ENCODE measurements around the gene DNM3. TPM values are rescaled to one million over a fixed set of nuclear protein-coding genes. Genes with fewer than 3 reads are reported as not detected.

DNM3 gene
- total RNA-seq, 1 donor from 2014 or later, result 1.8 TPM

GRCh38 chr1:172108161-172108893 lies 267.0 kb downstream of the DNM3 start:
- DNase-seq (ENCODE audit: low read depth), result no peak
- TF ChIP-seq CTCF (conservative IDR thresholded peaks at IDR 0.05; ENCODE audit: low read depth, low read length), result no peak

GRCh38 chr1:172109359-172109758 lies 268.1 kb downstream of the DNM3 start:
- H3K4me3 ChIP-seq (ENCODE audit: low read depth, low read length), result no peak overlapping the region
- TF ChIP-seq CTCF (conservative IDR thresholded peaks at IDR 0.05; ENCODE audit: low read depth, low read length), result no peak
- no peak for DNase-seq (ENCODE audit: low read depth)

More at GRCh38 chr1:172108161-172108893, 267.0 kb downstream of the DNM3 start:
- H3K4me3 ChIP-seq (ENCODE audit: low read depth, low read length), result no peak overlapping the region

- DNase-seq (ENCODE audit: low read depth), result no peak
- TF ChIP-seq CTCF (conservative IDR thresholded peaks at IDR 0.05; ENCODE audit: low read depth, low read length), result no peak
- no peak overlapping the region for H3K4me3 ChIP-seq (ENCODE audit: low read depth, low read length)
Measured at GRCh38 chr1:172112576-172112975, 271.3 kb downstream of the DNM3 start.

GRCh38 chr1:172117800-172118199 lies 276.5 kb downstream of the DNM3 start:
- no peak overlapping the region for H3K4me3 ChIP-seq (ENCODE audit: low read depth, low read length)
- no peak for DNase-seq (ENCODE audit: low read depth)
- TF ChIP-seq CTCF (conservative IDR thresholded peaks at IDR 0.05; ENCODE audit: low read depth, low read length), result no peak

GRCh38 chr1:172118618-172119017 lies 277.3 kb downstream of the DNM3 start:
- no peak for TF ChIP-seq CTCF (conservative IDR thresholded peaks at IDR 0.05; ENCODE audit: low read depth, low read length)
- H3K4me3 ChIP-seq (ENCODE audit: low read depth, low read length), result no peak overlapping the region
- no peak for DNase-seq (ENCODE audit: low read depth)

- H3K4me3 ChIP-seq (ENCODE audit: low read depth, low read length), result no peak overlapping the region
- DNase-seq (ENCODE audit: low read depth), result no peak
- TF ChIP-seq CTCF (conservative IDR thresholded peaks at IDR 0.05; ENCODE audit: low read depth, low read length), result no peak
Measured at GRCh38 chr1:172119184-172119583, 277.9 kb downstream of the DNM3 start.

- no peak for DNase-seq (ENCODE audit: low read depth)
- no peak overlapping the region for H3K4me3 ChIP-seq (ENCODE audit: low read depth, low read length)
- TF ChIP-seq CTCF (conservative IDR thresholded peaks at IDR 0.05; ENCODE audit: low read depth, low read length), result no peak
Measured at GRCh38 chr1:172120381-172120780, 279.1 kb downstream of the DNM3 start.

Data from epithelial cell of proximal tubule (primary cell).